NCI-H345 (cell line): ENCODE results near the gene CHRND.

ENCODE experiments used
- DNase-seq: peaks from one replicate; lab custom pipeline; 2025; lab: John Stamatoyannopoulos, UW

Gene CHRND

GRCh38 chr2:232503809-232504323 is 22.1 kb upstream of the CHRND start:
- DNase-seq, result no peak

GRCh38 chr2:232504438-232504837 is 21.5 kb upstream of the CHRND start:
- DNase-seq, result peak; percentile 46

- no peak for DNase-seq
These were observed 20.1 kb upstream of the CHRND start for GRCh38 chr2:232505856-232506255.

- DNase-seq, result no peak
These were observed 19.3 kb upstream of the CHRND start for GRCh38 chr2:232506709-232507108.

- no peak for DNase-seq
These were observed 17.7 kb upstream of the CHRND start for GRCh38 chr2:232508251-232508650.

GRCh38 chr2:232511336-232511890 is 14.5 kb upstream of the CHRND start:
- peak; percentile 40 for DNase-seq

GRCh38 chr2:232512602-232513001 is 13.4 kb upstream of the CHRND start:
- no peak for DNase-seq

- DNase-seq, result no peak
These were observed 12.6 kb upstream of the CHRND start for GRCh38 chr2:232513353-232513752.

GRCh38 chr2:232515639-232516038 is 10.3 kb upstream of the CHRND start:
- no peak for DNase-seq

- DNase-seq, result no peak
These were observed 9.4 kb upstream of the CHRND start for GRCh38 chr2:232516551-232516950.

- no peak for DNase-seq
These were observed 7.1 kb upstream of the CHRND start for GRCh38 chr2:232518844-232519243.

- no peak for DNase-seq
These were observed 6.2 kb upstream of the CHRND start, which contains the start of gene PRSS56 for GRCh38 chr2:232519581-232520438. PRSS56 (plus strand) TSS chr2:232520388; CDS start chr2:232520599, 211 bp downstream.

GRCh38 chr2:232520489-232520888 is 5.5 kb upstream of the CHRND start:
- no peak for DNase-seq

- no peak for DNase-seq
These were observed 4.9 kb upstream of the CHRND start for GRCh38 chr2:232521098-232521497.

GRCh38 chr2:232521959-232522622 is 3.9 kb upstream of the CHRND start:
- peak; percentile 29 for DNase-seq

- DNase-seq, result no peak
These were observed 3.1 kb upstream of the CHRND start for GRCh38 chr2:232522623-232523401.

GRCh38 chr2:232523402-232523681 is 2.6 kb upstream of the CHRND start:
- DNase-seq, result no peak

GRCh38 chr2:232523682-232524597 is 2.0 kb upstream of the CHRND start:
- DNase-seq, result peak; percentile 26

- DNase-seq, result no peak
These were observed 1.2 kb upstream of the CHRND start for GRCh38 chr2:232524771-232525170.

- no peak for DNase-seq
These were observed 761 bp upstream of the CHRND start for GRCh38 chr2:232525199-232525598.

- DNase-seq, result no peak
These were observed 497 bp downstream of the CHRND start for GRCh38 chr2:232526372-232526941.
